HepG2 (cell line): ENCODE data around the gene CBLN4. TPM values are rescaled to one million over a fixed set of nuclear protein-coding genes. Genes with fewer than 3 reads are reported as not detected.
A peak's percentile ranks its signal among the peaks of the same experiment; 100 is the strongest.

Experiments used
- ATAC-seq: fragments of 200-7000 bp; cut with Tn5 transposase; 3 replicates; pipeline ENCODE4 v1.9.1; 2020; ENCODE audit warnings: mild to moderate bottlenecking, moderate library complexity
- BruUV-seq: library from RNA; stranded (reverse); fragments of 400-500 nt; replicated peaks from 2 replicates; lab custom pipeline; 2021; lab: Mats Ljungman, UMichigan
- CTCF ChIA-PET: fragments of 300-600 bp; formaldehyde crosslinking; extraction: SDS; loops from one replicate; lab custom pipeline; 2021; ENCODE audit warnings: low total read pairs, inconsistent platforms, low intra/inter-chr PET ratio; lab: Yijun Ruan, JAX
- POLR2A ChIA-PET: fragments of 350-600 bp; sonication (Branson Sonifier 250); formaldehyde crosslinking; loops from one replicate; lab custom pipeline; 2020; ENCODE audit warnings: antibody characterized with exemption, inconsistent platforms; lab: Yijun Ruan, JAX
- DNase-seq: peaks from one replicate; pipeline ENCODE4 v3.0.0-alpha.2; 2015; ENCODE audit warnings: low spot score
- FAIRE-seq: peaks from 3 replicates; lab custom pipeline; 2011; peaks lifted over from hg19 to GRCh38; lab: Jason Lieb, UNC
- H2AFZ ChIP-seq: one replicate; pipeline ENCODE4 v1.6.1; 2011; ENCODE audit warnings: low read length, inconsistent platforms
- H3K27ac ChIP-seq: fragments of 300-600 bp; 3 replicates; pipeline ENCODE4 v1.8.0; 2011; ENCODE audit warnings: mixed run types, mild to moderate bottlenecking, mixed read lengths, low read length, inconsistent platforms; ENCODE audit not compliant: insufficient read depth; ENCODE audit errors: extremely low read length
- H3K27me3 ChIP-seq, 2 experiments: fragments of 200-600 bp in 1 of 2; 2 replicates in 1 of 2; 3 replicates in 1 of 2; pipeline versions ENCODE4 v1.6.0 to v1.8.0; 2011; ENCODE audit warnings: low read length in 2 of 2, mild to moderate bottlenecking in 2 of 2, moderate library complexity in 2 of 2, inconsistent platforms in 1 of 2; ENCODE audit not compliant: insufficient read depth in 2 of 2, control insufficient read depth in 1 of 2
- H3K36me3 ChIP-seq, 2 experiments: fragments of 200-600 bp in 1 of 2; replicated peaks in 1 of 2; 2 replicates in 1 of 2; 3 replicates in 1 of 2; pipeline versions ENCODE4 v1.5.1 to v1.8.0; 2011; ENCODE audit warnings: low read length in 2 of 2, inconsistent platforms in 1 of 2; ENCODE audit not compliant: insufficient read depth in 2 of 2, control insufficient read depth in 1 of 2
- H3K4me1 ChIP-seq: 2 replicates; pipeline ENCODE4 v1.5.1; 2012; ENCODE audit warnings: low read length, inconsistent platforms; ENCODE audit not compliant: insufficient read depth
- H3K4me2 ChIP-seq: 2 replicates; pipeline ENCODE4 v1.6.0; 2011; ENCODE audit warnings: low read depth, low read length, inconsistent platforms
- H3K4me3 ChIP-seq, 3 experiments: fragments of 200-600 bp in 1 of 3; sonication (generic), shearing (Covaris generic) in 1 of 3; replicated peaks in 1 of 3; 2 replicates each; pipeline ENCODE4 v1.5.1; 2011 to 2016; ENCODE audit warnings: low read length in 3 of 3, inconsistent platforms in 2 of 3, low read depth in 2 of 3, mild to moderate bottlenecking in 2 of 3, control low read depth in 1 of 3, mixed read lengths in 1 of 3; ENCODE audit not compliant: insufficient read depth in 1 of 3
- H3K79me2 ChIP-seq: one replicate; pipeline ENCODE4 v1.6.1; 2011; ENCODE audit warnings: low read length, inconsistent platforms; ENCODE audit not compliant: insufficient read depth
- H3K9ac ChIP-seq: 2 replicates; pipeline ENCODE4 v1.6.0; 2011; ENCODE audit warnings: mild to moderate bottlenecking, low read depth, low read length, inconsistent platforms; ENCODE audit not compliant: insufficient read depth
- H3K9me3 ChIP-seq: 2 replicates; pipeline ENCODE4 v1.5.1; 2012; ENCODE audit warnings: mild to moderate bottlenecking, low read length
- H4K20me1 ChIP-seq: 2 replicates; pipeline ENCODE4 v1.6.0; 2011; ENCODE audit warnings: inconsistent platforms, mild to moderate bottlenecking, low read length, moderate library complexity; ENCODE audit not compliant: insufficient read depth
- ATF1 ChIP-seq: IDR thresholded peaks from 2 replicates; pipeline ENCODE4 v1.6.1; 2016; ENCODE audit warnings: mild to moderate bottlenecking, control low read depth
- BCL6 ChIP-seq: IDR thresholded peaks from 2 replicates; pipeline ENCODE4 v1.6.1; 2016; ENCODE audit warnings: missing genetic modification reagents, missing compliant biosample characterization
- CAMTA2 ChIP-seq: sonication (generic); formaldehyde crosslinking; IDR thresholded peaks from 2 replicates; pipeline ENCODE4 v1.4.0; 2020; ENCODE audit warnings: mild to moderate bottlenecking, missing genetic modification reagents, borderline replicate concordance
- CEBPB ChIP-seq: IDR thresholded peaks from 2 replicates; pipeline ENCODE4 v1.6.1; 2011; ENCODE audit warnings: low read depth, low read length, improper control_type of control experiment, borderline replicate concordance
- CREB1 ChIP-seq, 2 experiments: fragments of 450-650 bp in 1 of 2; IDR thresholded peaks; 2 replicates each; pipeline ENCODE4 v1.6.1; 2016 to 2017; ENCODE audit warnings: control low read depth in 1 of 2, mild to moderate bottlenecking in 1 of 2, missing compliant biosample characterization in 1 of 2, missing genetic modification characterization in 1 of 2
- FOSL2 ChIP-seq: sonication (generic); formaldehyde crosslinking; IDR thresholded peaks from 2 replicates; pipeline ENCODE4 v1.4.0; 2020; ENCODE audit warnings: missing genetic modification reagents
- FOXA1 ChIP-seq, 2 experiments: fragments of 450-650 bp in 1 of 2; sonication (generic) in 1 of 2; formaldehyde crosslinking in 1 of 2; IDR thresholded peaks; 2 replicates each; pipeline versions ENCODE4 v1.4.0 to v1.6.1; 2016 to 2020; ENCODE audit warnings: missing genetic modification reagents in 1 of 2
- FOXA3 ChIP-seq: IDR thresholded peaks from 2 replicates; pipeline ENCODE4 v1.6.1; 2016; ENCODE audit warnings: missing genetic modification reagents, missing compliant biosample characterization
- HDAC1 ChIP-seq: sonication (generic); formaldehyde crosslinking; IDR thresholded peaks from 2 replicates; pipeline ENCODE4 v1.5.1; 2020; ENCODE audit warnings: mild to moderate bottlenecking, missing genetic modification reagents
- KAT8 ChIP-seq: IDR thresholded peaks from 2 replicates; pipeline ENCODE4 v1.6.1; 2016; ENCODE audit warnings: missing genetic modification reagents, missing compliant biosample characterization
- MIXL1 ChIP-seq: IDR thresholded peaks from 2 replicates; pipeline ENCODE4 v1.6.1; 2016
- NCOA2 ChIP-seq: sonication (generic); formaldehyde crosslinking; IDR thresholded peaks from 2 replicates; pipeline ENCODE4 v1.8.0; 2022; ENCODE audit warnings: inconsistent platforms
- SIN3B ChIP-seq: fragments of 150-350 bp; IDR thresholded peaks from 2 replicates; pipeline ENCODE4 v1.6.1; 2014; ENCODE audit warnings: low read length
- SIX1 ChIP-seq: sonication (generic); formaldehyde crosslinking; IDR thresholded peaks from 2 replicates; pipeline ENCODE4 v1.4.0; 2020; ENCODE audit warnings: missing genetic modification reagents, borderline replicate concordance
- SIX4 ChIP-seq: sonication (generic); formaldehyde crosslinking; IDR thresholded peaks from 2 replicates; pipeline ENCODE4 v1.4.0; 2020; ENCODE audit warnings: missing genetic modification reagents
- SOX6 ChIP-seq, 2 experiments: fragments of 450-650 bp in 1 of 2; sonication (generic) in 1 of 2; formaldehyde crosslinking in 1 of 2; IDR thresholded peaks; 2 replicates each; pipeline versions ENCODE4 v1.4.0 to v1.6.1; 2017 to 2020; ENCODE audit warnings: antibody characterized with exemption in 1 of 2, mild to moderate bottlenecking in 1 of 2, missing genetic modification reagents in 1 of 2
- WGBS: methylation state at CpG from one replicate; pipeline ENCODE4 v1.1.6; 2017; ENCODE audit warnings: low lambda C conversion rate; 5-methylcytosine and 5-hydroxymethylcytosine counted together
- in situ Hi-C: cut with HindIII; loops from 2 replicates; pipeline ENCODE4 v1.10.0; 2017; ENCODE audit warnings: low pct_unique_long_range_greater_than_20kb; ENCODE audit not compliant: extremely low pct_ligation_motif_present
- intact Hi-C: fragments of 100-400 bp; cut with micrococcal nuclease; formaldehyde crosslinking; loops from one replicate; pipeline ENCODE4 v1.10.0; 2022; ENCODE audit not compliant: unreplicated experiment
- polyA plus RNA-seq, 8 experiments: library from polyadenylated mRNA; depleted of rRNA in 3 of 8; stranded (reverse) in 7 of 8; unstranded in 1 of 8; fragments of >200 nt; fragmentation: Illumina TruSeq in 4 of 8; extraction: Trizol in 4 of 8; gene quantifications; 2 replicates each; pipeline versions ENCODE4 v1.2.1 to v1.2.3, GENCODE V29; 2011 to 2016; ENCODE audit warnings: low read depth in 4 of 8, missing spikeins in 1 of 8, mixed read lengths in 1 of 8; ENCODE audit not compliant: insufficient read depth in 1 of 8
- total RNA-seq, 5 experiments: library from RNA; depleted of rRNA; stranded (reverse); fragments of >200 nt; fragmentation: Illumina TruSeq; extraction: Trizol; gene quantifications; 2 replicates each; pipeline ENCODE4 v1.2.3, GENCODE V29; 2016; ENCODE audit warnings: low read depth in 1 of 5
- TF ChIP-seq, protein P1 (sequence below): conservative IDR thresholded peaks from 2 replicates; pipeline ENCODE4 v1.6.1; 2018; ENCODE audit warnings: missing genetic modification reagents
- TF ChIP-seq, protein P2 (sequence below): sonication (generic); formaldehyde crosslinking; IDR thresholded peaks from 2 replicates; pipeline ENCODE4 v1.5.0; 2020; ENCODE audit warnings: mild to moderate bottlenecking, missing genetic modification reagents, moderate library complexity

Gene CBLN4
- total and polyA plus RNA-seq, 2 of the 13 experiments (the other 11 are each of a cell fraction or from before 2014, with no cell fraction given), result not detected

DNA sequence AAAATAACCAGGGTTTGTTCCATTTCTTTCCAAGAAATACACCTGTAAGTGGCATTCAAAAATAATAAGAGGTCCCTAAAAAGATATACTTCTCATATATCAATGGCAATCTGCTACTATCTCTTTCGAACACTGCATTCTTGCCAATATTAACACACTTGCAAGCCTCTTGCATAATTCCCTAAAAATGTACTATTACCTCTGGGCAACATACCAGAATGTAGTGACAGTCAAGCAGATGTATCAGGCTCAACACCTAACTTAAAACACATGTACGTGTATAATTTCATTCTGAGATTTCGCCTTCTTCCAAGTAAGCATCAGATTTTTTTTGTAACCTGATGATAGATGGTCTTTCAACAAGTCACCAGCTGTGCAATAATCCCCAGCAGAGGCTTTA lies 3.4 kb downstream of the CBLN4 start (continued):
- TF ChIP-seq SIN3B (no peak), KAT8 (CRISPR knock-in tag) (no peak)

DNA sequence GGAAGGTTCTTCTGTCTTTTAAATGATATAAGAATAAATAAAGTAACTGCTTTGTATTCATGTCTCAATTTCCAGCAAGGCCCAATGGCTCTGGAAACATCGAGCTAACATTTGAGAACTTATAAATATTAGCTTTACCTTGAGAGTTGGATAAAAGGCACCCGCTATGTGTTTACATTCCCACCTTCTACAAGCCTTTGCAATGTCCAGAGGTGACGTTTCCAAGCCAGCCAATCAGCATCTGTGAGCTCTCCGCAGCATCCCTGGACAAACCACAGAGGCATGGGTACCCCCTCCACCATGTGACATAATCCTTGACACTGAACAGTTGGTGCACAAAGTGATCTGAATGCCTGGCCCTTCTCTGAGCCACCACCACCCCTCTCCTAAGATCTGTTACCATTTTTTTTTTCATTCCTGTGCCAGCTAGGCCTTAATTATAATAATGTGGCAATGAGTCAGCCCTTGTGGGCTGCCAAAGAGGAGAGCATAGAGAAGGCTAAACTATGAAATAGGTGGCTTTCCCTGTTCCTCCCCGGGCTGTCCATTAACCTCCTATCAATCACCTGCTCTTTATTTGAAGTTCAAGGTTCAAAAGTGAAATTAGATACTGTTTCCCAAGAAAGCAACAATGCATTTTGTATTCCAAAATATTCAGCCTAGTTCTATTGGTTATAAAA lies 4.1 kb downstream of the CBLN4 start:
- H3K79me2 ChIP-seq, result no peaks in the 10 kb centered on the region
- intact Hi-C loops, result loop anchor here (2.0 kb wide), 1 partner anchor 58 kb away; no protein-coding TSS in a partner anchor
- CTCF ChIA-PET, result no interaction called here
- no peak overlapping the region for H2AFZ ChIP-seq
- H3K27ac ChIP-seq, result no peak overlapping the region
- H3K27me3 ChIP-seq, result no peaks in the 10 kb centered on the region
- H3K9me3 ChIP-seq, result peaks cover 88% of the 10 kb centered on the region
- no peak overlapping the region for H3K4me2 ChIP-seq
- BruUV-seq, result no TSS peak
- in situ Hi-C loops, result no loop called here
- no peak for FAIRE-seq
- H3K9ac ChIP-seq, result no peak overlapping the region
- H4K20me1 ChIP-seq, result no peaks in the 10 kb centered on the region
- H3K36me3 ChIP-seq, result no peaks in the 10 kb centered on the region
- POLR2A ChIA-PET, result no interaction called here
- peak; percentile 78 for ATAC-seq
- H3K4me3 ChIP-seq, result no peak overlapping the region
- peak; percentile 12 for DNase-seq
- no peaks in the 10 kb centered on the region for H3K4me1 ChIP-seq
- WGBS, result under 1% methylated on average over 5 of the region's 5 CpGs
- 0 out of 2 replicates have a peak, but pooled peaks have one; percentile 20 for TF ChIP-seq SIX4 (CRISPR knock-in tag)
- TF ChIP-seq CEBPB, result no peak
- TF ChIP-seq BCL6 (CRISPR knock-in tag), result peak; percentile 49; the same call in 1 of the 2 replicates
- no peak for TF ChIP-seq HDAC1
- TF ChIP-seq, protein P1, sequence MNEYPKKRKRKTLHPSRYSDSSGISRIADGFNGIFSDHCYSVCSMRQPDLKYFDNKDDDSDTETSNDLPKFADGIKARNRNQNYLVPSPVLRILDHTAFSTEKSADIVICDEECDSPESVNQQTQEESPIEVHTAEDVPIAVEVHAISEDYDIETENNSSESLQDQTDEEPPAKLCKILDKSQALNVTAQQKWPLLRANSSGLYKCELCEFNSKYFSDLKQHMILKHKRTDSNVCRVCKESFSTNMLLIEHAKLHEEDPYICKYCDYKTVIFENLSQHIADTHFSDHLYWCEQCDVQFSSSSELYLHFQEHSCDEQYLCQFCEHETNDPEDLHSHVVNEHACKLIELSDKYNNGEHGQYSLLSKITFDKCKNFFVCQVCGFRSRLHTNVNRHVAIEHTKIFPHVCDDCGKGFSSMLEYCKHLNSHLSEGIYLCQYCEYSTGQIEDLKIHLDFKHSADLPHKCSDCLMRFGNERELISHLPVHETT, result no peak
- TF ChIP-seq SOX6 (IDR thresholded peaks at IDR 0.05), result no peak
- peak; percentile 31; the same call in 1 of the 2 replicates for TF ChIP-seq SOX6 (CRISPR knock-in tag; IDR thresholded peaks at IDR 0.05)
- no peak for TF ChIP-seq CREB1 (IDR thresholded peaks at IDR 0.05)
- TF ChIP-seq CREB1 (CRISPR knock-in tag; IDR thresholded peaks at IDR 0.05), result peak; percentile 32; the same call in 1 of the 2 replicates
- no peak for TF ChIP-seq CAMTA2
- TF ChIP-seq FOSL2, result peak; percentile 18; the same call in 1 of the 2 replicates
- peak; percentile 51; the same call in 1 of the 2 replicates for TF ChIP-seq ATF1
- no peak for TF ChIP-seq FOXA1 (IDR thresholded peaks at IDR 0.05)
- peak; percentile 48; the same call in 1 of the 2 replicates for TF ChIP-seq FOXA1 (CRISPR knock-in tag; IDR thresholded peaks at IDR 0.05)
- 0 out of 2 replicates have a peak, but pooled peaks have one; percentile 7 for TF ChIP-seq MIXL1
- TF ChIP-seq, protein P2, sequence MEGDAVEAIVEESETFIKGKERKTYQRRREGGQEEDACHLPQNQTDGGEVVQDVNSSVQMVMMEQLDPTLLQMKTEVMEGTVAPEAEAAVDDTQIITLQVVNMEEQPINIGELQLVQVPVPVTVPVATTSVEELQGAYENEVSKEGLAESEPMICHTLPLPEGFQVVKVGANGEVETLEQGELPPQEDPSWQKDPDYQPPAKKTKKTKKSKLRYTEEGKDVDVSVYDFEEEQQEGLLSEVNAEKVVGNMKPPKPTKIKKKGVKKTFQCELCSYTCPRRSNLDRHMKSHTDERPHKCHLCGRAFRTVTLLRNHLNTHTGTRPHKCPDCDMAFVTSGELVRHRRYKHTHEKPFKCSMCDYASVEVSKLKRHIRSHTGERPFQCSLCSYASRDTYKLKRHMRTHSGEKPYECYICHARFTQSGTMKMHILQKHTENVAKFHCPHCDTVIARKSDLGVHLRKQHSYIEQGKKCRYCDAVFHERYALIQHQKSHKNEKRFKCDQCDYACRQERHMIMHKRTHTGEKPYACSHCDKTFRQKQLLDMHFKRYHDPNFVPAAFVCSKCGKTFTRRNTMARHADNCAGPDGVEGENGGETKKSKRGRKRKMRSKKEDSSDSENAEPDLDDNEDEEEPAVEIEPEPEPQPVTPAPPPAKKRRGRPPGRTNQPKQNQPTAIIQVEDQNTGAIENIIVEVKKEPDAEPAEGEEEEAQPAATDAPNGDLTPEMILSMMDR (CRISPR knock-in tag), result no peak
- TF ChIP-seq SIX1 (CRISPR knock-in tag), result peak; percentile 77; the same call in 1 of the 2 replicates
- TF ChIP-seq FOXA3 (CRISPR knock-in tag), result peak; percentile 33; the same call in 1 of the 2 replicates
- TF ChIP-seq NCOA2 (CRISPR knock-in tag), result peak; percentile 60
